ENCODE measurements around the gene GGACT.

Gene GGACT

GRCh38 chr13:100483841-100484381, 104.7 kb downstream of the GGACT start:
- TF ChIP-seq GATA2 (IDR thresholded peaks at IDR 0.05; ENCODE audit: low read depth, low read length) (no peak), GATA3 (IDR thresholded peaks at IDR 0.05; ENCODE audit: low read depth, low read length) (no peak)

- TF ChIP-seq GATA2 (IDR thresholded peaks at IDR 0.05; ENCODE audit: low read depth, low read length), result no peak
These were observed 105.5 kb downstream of the GGACT start for GRCh38 chr13:100483139-100483538.

- TF ChIP-seq GATA2 (IDR thresholded peaks at IDR 0.05; ENCODE audit: low read depth, low read length) (no peak), GATA3 (IDR thresholded peaks at IDR 0.05; ENCODE audit: low read depth, low read length) (no peak)
These were observed 107.9 kb downstream of the GGACT start for GRCh38 chr13:100480676-100481075.
